CD4-positive, CD25-positive, alpha-beta regulatory T cell (primary cell): ENCODE measurements around the gene EPHA8. TPM values are rescaled to one million over a fixed set of nuclear protein-coding genes. Genes with fewer than 3 reads are reported as not detected.

Experiments
- ATAC-seq, 2 donors: fragments of 150-1000 bp; cut with Tn5 transposase; one replicate each; pipeline ENCODE4 v1.10.0; 2021; ENCODE audit warnings: low read depth in 2 of 2, moderate number of reproducible peaks in 2 of 2, moderate library complexity in 1 of 2
- DNase-seq, 3 donors: peaks; one replicate each; pipeline versions ENCODE4 v3.0.0 to v3.0.0-alpha.2; 2012 to 2022; ENCODE audit warnings: mixed read lengths in 1 of 3
- H3K27ac ChIP-seq: one replicate; pipeline ENCODE4 v1.7.0; 2013; ENCODE audit warnings: mild to moderate bottlenecking, low read length; ENCODE audit not compliant: insufficient read depth, poor library complexity, severe bottlenecking
- H3K27me3 ChIP-seq: one replicate; pipeline ENCODE4 v1.7.0; 2013; ENCODE audit warnings: low read length; ENCODE audit not compliant: control insufficient read depth, insufficient read depth
- H3K36me3 ChIP-seq: one replicate; pipeline ENCODE4 v1.7.0; 2013; ENCODE audit warnings: mild to moderate bottlenecking, low read length, moderate library complexity; ENCODE audit not compliant: control insufficient read depth, insufficient read depth
- H3K4me1 ChIP-seq: 2 replicates; pipeline ENCODE4 v1.7.0; 2013; ENCODE audit warnings: mild to moderate bottlenecking, low read length; ENCODE audit not compliant: insufficient read depth, control insufficient read depth, poor library complexity, severe bottlenecking
- H3K4me3 ChIP-seq: one replicate; pipeline ENCODE4 v1.7.0; 2013; ENCODE audit warnings: low read depth, mild to moderate bottlenecking, low read length, moderate library complexity
- H3K9me3 ChIP-seq, 2 experiments: 1 replicate in 1 of 2; 2 replicates in 1 of 2; pipeline ENCODE4 v1.7.0; 2013; ENCODE audit warnings: low read length in 2 of 2, mild to moderate bottlenecking in 1 of 2, moderate library complexity in 1 of 2; ENCODE audit not compliant: control insufficient read depth in 2 of 2
- H3K27ac Mint-ChIP-seq, 3 donors: one replicate each; pipeline ENCODE4 v1.8.0; 2020 to 2022; ENCODE audit warnings: mild to moderate bottlenecking in 3 of 3, mixed read lengths in 3 of 3, moderate library complexity in 2 of 3
- H3K27me3 Mint-ChIP-seq: one replicate; pipeline ENCODE4 v1.8.0; 2022; ENCODE audit warnings: mild to moderate bottlenecking, mixed read lengths
- H3K36me3 Mint-ChIP-seq: one replicate; pipeline ENCODE4 v1.8.0; 2020; ENCODE audit warnings: mixed read lengths
- H3K4me1 Mint-ChIP-seq, 4 donors: one replicate each; pipeline ENCODE4 v1.8.0; 2020 to 2022; ENCODE audit warnings: mixed read lengths in 4 of 4, mild to moderate bottlenecking in 1 of 4
- H3K4me3 Mint-ChIP-seq, 4 donors: one replicate each; pipeline ENCODE4 v1.8.0; 2020 to 2022; ENCODE audit warnings: mild to moderate bottlenecking in 4 of 4, mixed read lengths in 4 of 4, moderate library complexity in 3 of 4
- H3K9me3 Mint-ChIP-seq, 7 donors: one replicate each; pipeline ENCODE4 v1.8.0; 2020 to 2022; ENCODE audit warnings: mixed read lengths in 7 of 7, mild to moderate bottlenecking in 3 of 7, moderate library complexity in 2 of 7
- polyA plus RNA-seq, 4 donors: library from polyadenylated mRNA; unstranded; fragments of 300-500 nt; fragmentation: Illumina TruSeq; gene quantifications; one replicate each; pipeline ENCODE4 v1.2.3, GENCODE V29; 2021
- total RNA-seq: library from RNA; stranded (reverse); gene quantifications from one replicate; pipeline ENCODE4 v1.2.3, GENCODE V29; 2022

Gene EPHA8
- total and polyA plus RNA-seq, 5 donors from 2014 or later, result not detected

DNA sequence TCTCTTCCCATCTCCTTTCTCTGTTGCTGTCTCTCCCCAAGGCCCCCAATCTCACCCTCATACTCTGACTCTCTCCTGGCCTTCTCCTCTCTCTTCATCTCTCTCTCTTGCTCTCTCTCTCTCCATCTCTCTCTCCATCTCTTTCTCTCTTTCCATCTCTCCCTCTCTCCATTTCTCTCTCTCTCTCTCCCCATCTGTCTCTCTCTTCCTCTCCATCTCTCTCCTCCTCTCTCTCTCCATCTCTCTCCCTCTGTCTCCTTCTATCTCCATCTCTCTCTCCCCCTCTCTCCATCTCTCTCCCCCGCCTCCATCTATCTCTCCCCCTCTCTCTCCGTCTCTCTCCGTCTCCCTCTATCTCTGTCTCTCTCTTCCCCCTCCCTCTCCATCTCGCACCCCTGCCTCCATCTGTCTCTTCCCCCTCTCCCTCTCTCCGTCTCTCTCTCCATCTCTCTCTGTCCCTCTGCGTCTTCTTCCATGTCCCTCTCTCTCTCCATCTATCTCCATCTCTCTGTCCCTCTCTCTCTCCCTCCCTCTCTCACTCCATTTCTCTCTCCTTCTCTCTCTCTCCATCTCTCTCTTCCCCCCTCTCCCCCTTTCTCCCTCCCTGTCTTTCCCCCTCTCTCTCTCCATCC lies 16.0 kb upstream of the EPHA8 start:
- no peaks in the 10 kb centered on the region for H3K9me3 Mint-ChIP-seq

DNA sequence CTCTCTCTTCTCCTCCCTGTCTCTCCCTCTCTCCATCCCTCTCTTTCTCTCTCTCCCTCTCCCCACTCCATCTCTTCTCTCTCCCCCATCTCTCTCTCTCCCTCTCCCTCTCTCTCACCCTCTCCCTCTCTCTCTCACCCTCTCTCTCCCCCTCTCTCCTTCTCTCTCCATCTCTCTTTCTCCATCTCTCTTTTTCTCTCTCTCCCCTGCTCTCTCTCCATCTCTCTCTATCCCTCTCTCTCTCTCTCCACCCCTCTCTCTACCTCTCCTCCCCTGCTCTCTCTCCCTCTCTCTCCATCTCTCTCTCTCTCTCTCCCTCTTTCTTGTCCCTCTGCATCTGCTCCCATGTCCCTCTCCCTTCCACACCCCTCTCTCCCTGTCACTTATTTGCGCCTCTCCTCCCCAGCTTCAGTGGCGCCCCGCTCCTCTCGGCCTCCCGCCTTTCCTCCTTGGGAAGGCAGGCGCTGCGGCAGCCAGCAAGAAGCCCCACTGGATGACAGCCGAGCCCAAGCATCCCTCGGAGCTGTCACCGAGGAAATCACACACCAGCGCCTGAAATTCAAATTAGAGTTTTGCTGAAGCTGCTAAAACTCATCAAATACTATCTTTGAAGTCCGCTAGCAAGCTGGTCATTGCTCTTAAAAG lies 15.3 kb upstream of the EPHA8 start:
- no peak for DNase-seq
- Mint-ChIP-seq H3K4me1 (no peaks in the 10 kb centered on the region), H3K36me3 (no peaks in the 10 kb centered on the region), H3K9me3 (peaks cover 0 to 2% (median 0%) of the 10 kb centered on the region in 7 donors), H3K27ac (no peak overlapping the region), H3K4me3 (no peak overlapping the region), H3K27me3 (peaks cover 20% of the 10 kb centered on the region)
- Histone ChIP-seq H3K27me3 (no peaks in the 10 kb centered on the region), H3K9me3 (no peaks in the 10 kb centered on the region), H3K36me3 (no peaks in the 10 kb centered on the region), H3K4me3 (no peak overlapping the region), H3K27ac (no peak overlapping the region), H3K4me1 (no peaks in the 10 kb centered on the region)
- ATAC-seq, result no peak

More for the DNA sequence above, 16.0 kb upstream of the EPHA8 start:
- Mint-ChIP-seq H3K36me3 (no peaks in the 10 kb centered on the region), H3K27ac (peak overlapping the region in 1 of 3 donors; percentile 40), H3K4me1 (no peaks in the 10 kb centered on the region), H3K27me3 (peaks cover 14% of the 10 kb centered on the region), H3K4me3 (no peak overlapping the region)
- ATAC-seq (no peak), DNase-seq (no peak)
- H3K27me3 ChIP-seq, result no peaks in the 10 kb centered on the region
- no peak overlapping the region for H3K4me3 ChIP-seq
- H3K4me1 ChIP-seq, result no peaks in the 10 kb centered on the region
- no peak overlapping the region for H3K27ac ChIP-seq
- H3K36me3 ChIP-seq, result no peaks in the 10 kb centered on the region
- H3K9me3 ChIP-seq, result no peaks in the 10 kb centered on the region

DNA sequence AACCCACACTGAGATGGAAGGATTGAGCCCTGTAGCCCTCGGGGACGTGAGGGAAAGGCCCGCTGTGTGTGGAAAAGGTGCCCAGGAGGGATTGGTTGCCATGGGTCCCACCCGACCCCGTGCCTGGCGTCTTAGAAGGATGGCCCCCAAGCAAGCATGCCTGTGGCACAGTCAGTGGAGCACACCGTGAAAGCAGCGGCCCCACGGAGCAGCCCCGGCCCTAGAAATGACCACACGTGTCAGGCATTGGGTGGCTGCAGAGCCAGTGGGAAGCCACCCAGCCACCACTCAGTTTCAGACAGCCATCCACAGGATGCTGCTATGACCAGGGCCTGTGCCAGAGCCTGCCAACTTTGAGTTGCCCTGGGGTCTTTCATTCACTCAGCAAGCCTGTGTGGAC lies 13.3 kb upstream of the EPHA8 start:
- no peaks in the 10 kb centered on the region for H3K4me1 ChIP-seq
- H3K4me3 Mint-ChIP-seq, result no peak overlapping the region
- no peak overlapping the region for H3K4me3 ChIP-seq
- H3K9me3 ChIP-seq, result no peaks in the 10 kb centered on the region
- H3K4me1 Mint-ChIP-seq, result peaks cover 0 to 2% (median 0%) of the 10 kb centered on the region in 4 donors
- no peak overlapping the region for H3K27ac ChIP-seq
- no peak overlapping the region for H3K27ac Mint-ChIP-seq
- peaks cover 0 to 2% (median 0%) of the 10 kb centered on the region in 7 donors for H3K9me3 Mint-ChIP-seq
- ATAC-seq (no peak), DNase-seq (no peak)
- no peaks in the 10 kb centered on the region for H3K27me3 ChIP-seq
- no peaks in the 10 kb centered on the region for H3K36me3 ChIP-seq
- peaks cover 26% of the 10 kb centered on the region for H3K27me3 Mint-ChIP-seq
- no peaks in the 10 kb centered on the region for H3K36me3 Mint-ChIP-seq

DNA sequence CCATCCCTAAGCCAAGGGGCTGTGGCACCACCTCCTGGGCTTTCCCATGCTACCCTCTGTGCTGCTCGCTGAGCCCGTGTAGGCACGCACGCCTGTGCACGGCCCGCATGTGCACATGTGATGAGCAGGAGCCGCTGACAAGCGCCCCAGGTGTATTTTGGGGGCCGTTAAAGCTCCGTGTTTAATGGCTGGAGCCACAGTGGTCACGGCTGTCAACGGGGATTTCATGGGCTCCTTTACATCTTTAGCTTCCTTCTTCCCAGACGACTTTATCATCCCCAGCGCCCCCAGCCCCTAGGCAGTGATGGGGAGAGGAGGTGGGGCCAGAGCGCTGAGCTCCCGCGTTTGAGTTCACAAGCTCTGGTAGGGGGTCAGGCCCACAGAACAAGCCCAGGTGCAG lies 11.7 kb upstream of the EPHA8 start:
- Histone ChIP-seq H3K36me3 (no peaks in the 10 kb centered on the region), H3K4me1 (no peaks in the 10 kb centered on the region), H3K27ac (no peak overlapping the region), H3K4me3 (no peak overlapping the region), H3K27me3 (no peaks in the 10 kb centered on the region), H3K9me3 (no peaks in the 10 kb centered on the region)
- Mint-ChIP-seq H3K4me1 (peaks cover 0 to 4% (median 1%) of the 10 kb centered on the region in 4 donors), H3K4me3 (no peak overlapping the region), H3K36me3 (no peaks in the 10 kb centered on the region), H3K27ac (no peak overlapping the region), H3K9me3 (peaks cover 0 to 3% (median 0%) of the 10 kb centered on the region in 7 donors), H3K27me3 (peaks cover 39% of the 10 kb centered on the region)
- ATAC-seq (no peak), DNase-seq (no peak)

DNA sequence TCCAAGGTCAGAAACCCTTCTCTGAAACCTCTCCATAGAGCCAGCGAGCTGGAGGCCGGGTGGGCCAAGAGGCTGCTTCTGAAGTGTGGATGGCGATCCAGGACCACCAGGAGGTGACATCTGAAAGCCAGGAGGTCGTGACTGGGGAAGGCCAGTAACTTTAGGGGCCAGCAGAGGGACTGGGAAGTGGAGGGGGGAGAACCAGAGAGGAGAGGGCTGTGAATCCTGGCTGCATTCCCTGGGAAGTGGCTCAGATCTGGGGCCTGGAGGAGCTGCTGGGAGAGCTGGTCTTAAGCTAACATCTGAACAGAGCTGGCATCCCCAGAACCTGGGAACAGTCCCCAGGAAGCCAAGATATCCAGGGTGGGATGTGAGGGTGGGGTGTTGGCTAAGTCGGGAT lies 11.3 kb upstream of the EPHA8 start:
- DNase-seq (no peak), ATAC-seq (no peak)
- H3K4me1 Mint-ChIP-seq, result peaks cover 0 to 4% (median 2%) of the 10 kb centered on the region in 4 donors
- H3K36me3 Mint-ChIP-seq, result no peaks in the 10 kb centered on the region
- no peak overlapping the region for H3K4me3 ChIP-seq
- peaks cover 0 to 3% (median 0%) of the 10 kb centered on the region in 7 donors for H3K9me3 Mint-ChIP-seq
- no peak overlapping the region for H3K27ac Mint-ChIP-seq
- H3K4me1 ChIP-seq, result no peaks in the 10 kb centered on the region
- no peaks in the 10 kb centered on the region for H3K27me3 ChIP-seq
- no peak overlapping the region for H3K4me3 Mint-ChIP-seq
- H3K27ac ChIP-seq, result no peak overlapping the region
- H3K27me3 Mint-ChIP-seq, result peaks cover 43% of the 10 kb centered on the region
- H3K36me3 ChIP-seq, result no peaks in the 10 kb centered on the region
- no peaks in the 10 kb centered on the region for H3K9me3 ChIP-seq

DNA sequence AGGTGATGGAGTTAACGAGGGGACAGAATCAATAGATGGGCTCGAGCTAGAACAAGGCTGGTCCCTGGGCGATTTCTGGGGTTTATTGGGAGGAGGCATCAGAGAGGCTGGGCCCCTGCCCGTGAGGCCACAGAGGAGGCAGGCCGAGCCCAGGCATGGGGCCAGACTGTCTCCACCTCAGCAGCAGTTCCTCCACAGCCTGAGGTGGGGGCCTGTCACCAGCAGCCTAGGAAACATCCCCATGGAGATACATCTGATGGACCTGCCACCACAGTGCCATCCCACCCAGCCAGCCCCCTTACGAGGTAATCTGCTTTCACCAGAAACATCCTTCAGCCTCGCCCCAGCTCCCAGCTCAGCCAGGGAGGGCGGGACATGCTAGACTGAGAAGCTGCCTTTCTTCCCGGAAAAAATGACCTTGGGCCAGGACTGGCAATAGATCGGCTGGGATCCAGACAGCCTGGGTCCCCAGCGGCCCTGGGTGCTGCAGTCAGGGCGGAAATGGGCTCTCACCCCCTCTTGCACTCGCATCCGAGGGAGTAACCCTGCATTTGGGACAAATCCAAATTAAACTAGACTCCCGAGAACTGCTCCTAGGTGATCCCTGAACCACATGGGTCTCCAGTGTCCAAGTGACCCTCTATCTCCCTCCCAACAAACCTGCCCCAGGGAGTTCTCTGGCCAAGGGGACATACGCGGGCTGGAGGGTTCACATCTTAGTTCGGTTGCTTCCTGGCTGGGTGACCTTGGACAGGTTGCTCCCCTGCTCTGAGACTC lies 10.0 kb upstream of the EPHA8 start:
- Mint-ChIP-seq H3K36me3 (no peaks in the 10 kb centered on the region), H3K27ac (no peak overlapping the region), H3K9me3 (peaks cover 0 to 3% (median 0%) of the 10 kb centered on the region in 7 donors), H3K27me3 (peaks cover 40% of the 10 kb centered on the region), H3K4me3 (no peak overlapping the region), H3K4me1 (peaks cover 0 to 4% (median 2%) of the 10 kb centered on the region in 4 donors)
- no peaks in the 10 kb centered on the region for H3K9me3 ChIP-seq
- no peak overlapping the region for H3K4me3 ChIP-seq
- no peak overlapping the region for H3K27ac ChIP-seq
- H3K4me1 ChIP-seq, result no peaks in the 10 kb centered on the region
- no peak for DNase-seq
- H3K36me3 ChIP-seq, result no peaks in the 10 kb centered on the region
- H3K27me3 ChIP-seq, result peaks cover 2% of the 10 kb centered on the region
- ATAC-seq, result no peak

DNA sequence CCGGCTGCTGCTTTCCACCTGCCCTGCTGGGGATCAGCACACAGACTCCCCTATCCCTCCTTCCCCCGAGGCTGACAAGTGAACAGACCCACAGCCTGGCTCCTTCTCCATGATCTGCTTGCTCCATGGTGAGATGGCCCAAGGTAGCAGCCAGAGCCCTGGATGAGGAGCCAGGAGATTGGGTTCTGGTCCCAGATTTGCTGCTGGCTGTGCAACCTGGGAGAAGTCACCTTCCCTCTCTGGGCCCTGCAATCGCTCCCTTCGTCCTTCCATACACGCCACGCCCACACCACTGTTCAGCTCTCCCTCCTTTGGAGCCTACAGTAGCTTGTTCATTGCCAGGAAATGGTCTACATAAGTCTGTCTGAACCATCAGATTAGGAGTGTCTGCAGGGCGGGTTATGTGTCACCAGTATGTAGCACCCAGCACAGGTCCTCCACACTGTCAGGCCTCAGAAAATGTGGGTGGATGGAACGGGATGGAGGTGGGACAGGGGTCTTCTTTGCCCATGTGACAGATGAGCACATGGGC lies 9.2 kb upstream of the EPHA8 start:
- peaks cover 0 to 4% (median 2%) of the 10 kb centered on the region in 4 donors for H3K4me1 Mint-ChIP-seq
- no peak overlapping the region for H3K4me3 Mint-ChIP-seq
- no peaks in the 10 kb centered on the region for H3K9me3 ChIP-seq
- DNase-seq, result no peak
- H3K36me3 Mint-ChIP-seq, result no peaks in the 10 kb centered on the region
- H3K27me3 ChIP-seq, result peaks cover 2% of the 10 kb centered on the region
- no peaks in the 10 kb centered on the region for H3K36me3 ChIP-seq
- H3K4me3 ChIP-seq, result no peak overlapping the region
- H3K4me1 ChIP-seq, result no peaks in the 10 kb centered on the region
- H3K27ac ChIP-seq, result no peak overlapping the region
- ATAC-seq, result no peak
- peak overlapping the region in 1 of 3 donors; percentile 35 for H3K27ac Mint-ChIP-seq
- H3K27me3 Mint-ChIP-seq, result peaks cover 40% of the 10 kb centered on the region
- H3K9me3 Mint-ChIP-seq, result peaks cover 0 to 3% (median 0%) of the 10 kb centered on the region in 7 donors
